Embryonic facial prominence (tissue), 1 donor: ENCODE data around the gene KCNMA1.
"Not testable (repeated sequence)": the region's sequence is repeated elsewhere in the genome, so short reads cannot be mapped to it uniquely, and the experiment has no call there.

ENCODE experiments used
- DNase-seq: peaks from one replicate; pipeline ENCODE4 v3.0.0-alpha.2; 2016; ENCODE audit errors: extremely low spot score

KCNMA1 gene

DNA sequence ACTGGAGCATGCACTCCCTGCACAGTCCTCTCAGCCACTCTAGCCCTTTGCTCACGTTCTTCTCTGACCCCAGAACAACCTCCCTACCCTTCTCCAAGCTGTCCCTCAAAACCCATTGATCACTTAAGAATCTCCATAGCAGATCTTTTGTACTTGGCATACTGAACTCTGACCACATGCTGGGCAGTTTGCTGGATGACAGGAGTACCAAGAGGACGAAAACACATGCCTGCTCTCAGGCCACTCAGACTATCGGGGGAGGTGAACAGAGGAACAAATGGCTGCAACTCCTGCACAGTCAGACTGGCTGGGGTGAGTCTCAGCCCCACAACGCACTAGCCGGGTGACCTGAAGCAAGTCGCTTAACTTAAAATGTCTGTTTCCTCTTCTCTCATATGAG is 52.7 kb downstream of the KCNMA1 start:
- DNase-seq: no peak

DNA sequence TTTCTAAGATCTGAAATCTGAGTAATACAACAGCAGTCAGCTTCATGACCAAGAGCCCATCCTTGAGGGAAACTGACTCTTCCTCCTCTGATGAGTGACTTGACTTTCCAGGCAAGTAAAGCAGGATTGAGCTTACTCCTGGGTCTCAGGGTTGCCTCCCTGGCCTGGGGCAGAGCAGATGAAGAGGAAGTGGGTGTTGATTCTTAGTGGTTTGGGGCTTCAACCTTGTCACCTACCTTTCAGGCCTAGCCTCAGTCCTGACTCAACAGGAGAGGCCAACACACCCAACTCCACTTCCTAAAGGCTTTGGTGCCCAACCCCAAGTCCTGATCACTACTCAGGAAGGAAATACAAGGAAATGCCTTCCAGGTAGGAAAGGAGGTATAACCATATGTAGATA is 54.1 kb downstream of the KCNMA1 start:
- DNase-seq: no peak

DNA sequence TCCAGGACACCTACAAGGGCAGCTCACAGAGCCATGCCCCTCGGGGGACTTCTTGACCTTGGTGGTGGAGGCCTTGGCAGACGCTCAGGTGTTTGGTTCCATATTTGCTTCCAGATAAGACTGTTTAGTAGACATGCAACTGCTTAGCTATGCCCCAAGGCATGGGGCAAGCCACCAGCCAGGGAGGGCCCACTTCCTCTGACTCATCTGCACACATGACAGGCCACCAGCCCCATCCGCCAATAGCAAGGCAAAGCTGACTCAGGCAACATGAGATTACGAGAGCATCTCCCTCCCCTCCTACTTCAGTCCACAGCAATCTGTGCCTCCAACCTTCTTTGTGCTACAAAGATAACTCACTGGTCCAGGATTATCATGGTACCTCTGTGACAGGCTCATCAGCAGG is 54.9 kb downstream of the KCNMA1 start:
- no peak for DNase-seq

DNA sequence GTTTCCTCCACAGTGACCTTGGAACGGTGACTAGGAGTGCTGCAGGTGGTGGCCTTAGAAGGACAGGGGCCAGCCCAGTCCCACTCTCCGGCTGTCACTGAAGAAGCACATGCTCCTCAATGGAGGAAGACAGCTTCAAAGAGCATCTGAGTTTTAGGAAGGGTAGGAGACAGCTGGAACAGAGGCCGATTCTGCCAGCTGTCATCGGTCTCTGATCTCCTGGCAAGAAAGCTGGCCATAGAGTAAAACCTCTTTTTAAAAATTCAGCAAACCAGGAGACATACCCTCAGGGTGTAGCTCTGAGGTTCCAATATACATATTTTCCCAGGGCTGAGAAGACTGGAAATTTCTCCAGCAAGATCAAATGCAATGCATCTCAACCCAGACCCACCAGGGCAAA is 55.9 kb downstream of the KCNMA1 start:
- no peak for DNase-seq

DNA sequence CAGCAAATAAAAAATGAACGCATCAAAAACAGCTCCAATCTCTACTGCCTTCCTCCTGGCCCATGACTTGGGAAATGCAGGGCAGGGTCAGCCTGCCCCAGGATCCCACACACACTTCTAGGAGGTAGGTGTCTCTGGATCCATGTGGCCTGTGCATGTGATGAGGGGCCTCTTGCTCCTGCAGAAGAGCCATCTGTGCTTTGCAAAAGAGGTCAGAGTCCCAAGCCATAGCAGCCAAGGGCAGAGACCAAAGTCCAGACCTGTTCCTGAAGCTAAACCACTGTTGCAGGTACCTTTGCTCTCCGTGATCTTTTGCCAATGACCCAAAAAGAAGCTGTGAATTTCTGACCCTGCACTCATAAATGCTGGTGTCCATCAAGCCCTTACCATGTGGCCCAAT is 57.1 kb downstream of the KCNMA1 start:
- no peak for DNase-seq

DNA sequence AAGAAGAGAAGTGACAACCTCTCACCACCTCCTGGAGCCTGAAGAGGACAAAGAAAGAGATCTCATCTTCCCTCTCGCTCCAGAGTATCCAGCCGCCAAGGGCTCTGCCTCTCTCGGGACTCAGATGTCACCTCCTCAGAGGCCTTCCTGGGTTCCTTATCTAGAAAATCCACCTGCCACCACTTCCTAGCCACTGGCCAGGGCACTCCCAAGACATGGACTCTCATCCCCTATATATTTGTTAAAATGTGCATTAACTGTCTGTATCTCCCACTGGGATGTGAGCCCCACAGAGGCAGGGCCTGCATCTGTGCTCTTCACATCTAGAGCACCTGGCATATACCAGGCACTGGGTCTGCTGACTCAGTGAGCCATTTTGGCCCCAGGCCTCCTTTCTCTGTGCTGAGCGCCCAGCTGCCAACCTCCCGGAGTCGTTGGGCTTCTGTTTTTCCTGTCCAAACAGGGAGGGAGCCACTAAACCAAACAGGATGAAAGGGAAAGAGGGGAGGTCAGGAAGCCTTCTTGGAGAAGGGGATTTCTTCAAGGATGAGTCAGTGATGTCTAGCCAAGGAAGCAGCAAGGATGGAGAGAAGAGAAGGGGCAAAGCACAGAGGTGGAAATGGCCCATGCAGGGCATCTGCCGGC is 58.9 kb downstream of the KCNMA1 start:
- DNase-seq: no peak

DNA sequence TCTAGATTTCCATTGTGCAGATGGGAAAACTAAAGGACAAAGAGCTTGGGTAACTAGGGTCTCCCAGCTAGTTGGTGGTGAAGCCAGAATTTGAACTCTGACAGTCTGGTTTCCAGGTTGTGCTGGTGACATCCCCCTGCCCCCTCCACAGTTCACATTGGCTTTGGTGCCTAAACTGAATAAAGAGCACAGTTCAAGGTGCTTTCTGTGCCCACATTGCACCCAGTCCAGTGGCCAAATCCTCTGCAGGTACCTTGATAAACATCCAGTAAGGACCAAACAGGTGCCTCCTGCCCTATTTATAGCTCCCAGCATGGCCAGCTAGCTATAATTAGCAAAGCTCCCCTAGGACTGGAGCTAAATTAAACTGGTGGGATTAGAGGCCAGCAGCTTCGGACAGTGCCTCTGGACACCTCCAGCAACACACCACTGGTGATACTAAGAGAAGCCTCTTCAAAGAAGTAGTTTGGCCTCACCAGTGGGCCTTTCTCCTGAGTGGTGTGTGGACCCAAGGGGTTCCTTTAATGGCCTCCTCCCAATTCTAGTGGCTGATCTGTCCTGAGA is 59.9 kb downstream of the KCNMA1 start:
- no peak for DNase-seq

DNA sequence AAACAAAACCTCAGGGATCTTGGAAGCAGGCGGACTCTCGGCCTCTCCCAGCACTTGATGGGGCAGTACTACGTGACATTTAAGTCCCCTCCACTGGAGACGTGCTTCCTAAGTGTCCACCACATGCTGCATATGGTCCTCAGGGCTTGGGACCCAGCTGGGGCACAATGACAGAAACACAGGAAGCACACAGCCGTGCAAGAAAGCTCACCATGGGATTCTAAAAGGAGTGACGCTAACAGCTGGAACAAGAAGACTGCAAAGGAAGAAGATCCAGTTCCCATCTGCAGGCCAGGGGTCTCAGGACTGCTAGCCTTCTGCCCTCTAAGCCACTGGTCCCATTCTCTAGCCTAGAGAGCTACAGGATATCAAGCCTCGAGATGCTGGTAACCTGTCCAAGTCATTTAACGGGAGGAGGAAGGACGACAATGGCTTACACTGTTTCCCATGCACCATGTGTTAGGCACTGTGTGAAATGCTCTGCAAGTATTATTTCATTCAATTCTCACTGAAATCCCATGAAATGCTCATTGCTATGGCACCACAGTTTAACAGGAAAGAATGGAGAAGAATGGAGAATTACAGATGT is 61.1 kb downstream of the KCNMA1 start:
- no peak for DNase-seq

DNA sequence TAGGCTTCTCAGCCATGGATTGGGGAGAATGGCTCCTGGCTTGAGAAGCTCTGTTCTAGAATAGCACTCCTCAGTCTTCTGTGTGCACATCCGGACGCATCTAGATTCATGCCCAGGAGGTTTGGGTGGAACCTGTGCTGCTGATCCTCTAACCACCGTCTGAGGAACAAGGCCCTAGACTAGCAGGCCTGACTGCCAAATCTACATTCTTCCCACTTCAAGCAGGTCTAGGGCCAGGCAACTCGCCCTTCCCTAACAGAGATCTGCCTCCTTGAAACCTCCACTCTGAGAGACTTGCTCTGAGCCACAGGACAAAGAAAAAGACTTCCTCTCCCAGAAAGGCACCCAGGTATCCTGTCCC is 61.6 kb downstream of the KCNMA1 start:
- DNase-seq: no peak

DNA sequence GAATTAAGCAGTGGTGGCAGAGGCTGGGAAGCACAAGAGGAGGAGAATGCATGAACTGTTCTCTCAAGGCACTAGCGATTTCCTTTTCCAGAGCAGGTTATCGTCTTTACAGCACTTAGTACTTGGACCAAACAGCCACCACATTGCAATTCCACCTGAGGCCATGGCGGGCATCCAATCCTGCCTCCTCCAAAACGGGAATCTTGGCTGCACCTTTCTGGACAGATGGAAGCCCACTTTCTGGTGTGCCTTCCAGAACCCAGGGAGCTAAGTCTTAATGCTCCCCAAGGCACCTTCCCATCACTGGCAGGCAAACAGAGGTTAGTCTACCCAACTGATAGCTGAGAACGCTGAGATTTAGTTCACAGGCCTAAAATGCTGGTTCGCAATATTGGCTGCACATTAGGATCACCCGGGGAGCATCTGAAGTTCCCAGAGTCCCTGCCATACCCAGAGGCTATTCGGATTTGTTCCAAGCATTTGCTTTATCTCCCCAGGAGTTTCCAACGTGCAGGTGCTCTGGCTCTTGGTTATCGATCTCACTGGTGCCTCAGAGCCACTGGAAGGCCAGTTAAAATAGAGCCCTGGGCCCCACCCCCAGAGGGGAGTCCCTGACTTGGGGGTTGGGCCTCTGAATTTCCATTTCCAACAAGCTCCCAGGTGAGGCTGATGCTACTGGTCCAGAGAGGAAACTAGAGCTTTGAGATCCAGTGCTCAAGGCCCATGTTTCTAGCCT is 62.2 kb downstream of the KCNMA1 start:
- no peak for DNase-seq

DNA sequence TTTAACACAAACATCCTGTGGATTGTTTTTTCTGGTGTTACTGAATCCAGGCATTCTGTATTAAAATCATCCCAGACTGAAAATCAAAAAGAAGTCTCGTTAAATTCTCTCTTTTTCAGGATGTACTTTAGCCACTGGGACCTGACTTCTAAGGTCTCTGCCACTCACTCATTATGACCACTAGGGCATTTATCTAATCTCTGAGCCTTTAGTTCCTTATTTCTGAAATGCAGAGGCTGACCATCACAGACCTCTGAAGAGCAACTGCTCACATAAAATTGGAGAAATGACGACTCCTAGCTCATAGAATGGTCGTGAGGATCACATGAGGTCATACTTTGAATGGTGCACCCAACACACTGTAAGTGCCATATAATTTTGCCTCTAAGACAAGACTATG is 63.2 kb downstream of the KCNMA1 start:
- no peak for DNase-seq

DNA sequence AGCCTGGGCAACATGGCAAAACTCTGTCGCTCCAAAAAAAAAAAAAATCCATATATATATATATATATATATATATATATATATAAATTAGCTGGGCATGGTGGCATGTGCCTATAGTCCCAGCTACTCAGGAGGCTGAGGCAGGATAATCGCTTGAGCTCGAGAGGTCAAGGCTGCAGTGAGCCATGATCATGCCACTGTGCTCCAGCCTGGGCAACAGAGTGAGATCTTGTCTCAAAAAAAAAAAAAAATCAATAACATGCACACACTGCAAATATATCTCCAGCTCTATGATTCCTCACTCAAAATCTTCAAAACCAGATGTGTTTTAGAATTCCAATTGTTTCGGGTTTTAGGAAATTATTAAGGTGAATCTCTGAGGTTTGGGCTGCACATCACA is 65.1 kb downstream of the KCNMA1 start:
- not testable (repeated sequence) for DNase-seq

DNA sequence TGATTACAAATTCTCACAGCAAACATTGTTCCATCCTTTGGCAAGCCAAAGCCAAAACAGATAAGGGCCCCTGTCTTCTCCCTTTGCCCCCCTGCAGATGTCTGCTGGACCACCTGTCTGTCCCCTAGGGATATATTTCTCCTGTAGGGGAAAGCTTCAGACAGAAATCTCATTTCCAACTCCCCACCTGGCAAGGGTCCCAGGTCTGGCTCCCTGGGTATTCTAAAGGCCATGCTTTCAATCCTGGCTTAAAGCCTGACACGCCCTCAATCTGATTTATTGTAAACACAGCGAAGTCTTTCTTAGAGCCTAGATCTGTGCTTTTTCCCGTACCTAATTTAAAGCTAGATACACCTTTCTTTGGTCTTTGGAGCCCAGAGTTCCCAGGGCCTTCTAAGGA is 66.1 kb downstream of the KCNMA1 start:
- DNase-seq: no peak

DNA sequence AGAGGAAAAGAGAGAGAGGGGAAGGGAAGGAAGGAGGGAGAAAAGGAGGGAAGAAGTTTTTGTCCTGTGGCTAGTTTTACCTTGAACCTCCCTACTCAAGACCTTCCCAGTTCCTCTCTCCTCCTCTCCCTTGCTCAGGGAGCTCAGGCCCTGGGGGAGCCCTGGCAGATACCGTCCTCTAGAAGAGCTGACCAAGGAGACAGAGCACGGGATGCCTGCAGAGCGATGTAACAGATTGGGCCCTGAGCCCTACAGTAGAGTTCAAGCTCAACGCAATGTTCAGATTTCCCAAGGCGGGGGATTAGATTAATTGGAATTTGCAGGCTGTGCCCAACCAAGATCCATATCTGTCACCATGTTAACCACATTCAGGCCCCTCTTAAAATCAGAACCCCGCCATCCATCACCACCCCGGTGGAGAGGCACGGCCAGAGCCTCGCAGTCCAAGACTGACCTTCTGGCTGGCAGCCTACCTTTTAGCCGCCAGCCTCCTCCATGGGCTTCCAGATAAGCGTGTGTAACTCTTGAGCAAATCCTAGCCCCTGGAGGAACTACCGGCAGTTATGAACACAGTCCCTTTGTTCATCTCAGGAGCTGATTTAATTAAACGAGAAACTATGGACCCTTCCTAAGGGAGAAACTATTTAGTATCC is 70.6 kb downstream of the KCNMA1 start:
- DNase-seq: no peak

DNA sequence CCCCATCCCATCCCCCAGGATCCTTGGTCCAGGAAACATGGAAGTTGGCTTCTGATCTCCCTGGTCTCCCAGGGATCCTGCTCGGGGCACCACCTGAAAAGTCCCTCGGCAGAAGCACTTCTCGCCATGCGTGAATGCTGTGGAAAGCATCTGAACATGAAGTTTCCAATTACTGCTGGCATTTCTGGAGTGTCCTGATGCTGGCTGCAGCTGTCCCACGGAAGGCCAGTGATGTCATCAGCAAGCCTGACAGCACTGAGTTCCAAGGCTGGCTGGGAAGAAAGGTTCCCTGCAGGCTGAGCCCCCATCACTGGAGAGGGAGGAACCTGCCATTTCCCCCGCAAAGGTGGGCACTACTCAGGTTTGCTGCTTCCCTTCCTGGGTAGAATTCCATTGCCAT is 71.4 kb downstream of the KCNMA1 start:
- DNase-seq: no peak

DNA sequence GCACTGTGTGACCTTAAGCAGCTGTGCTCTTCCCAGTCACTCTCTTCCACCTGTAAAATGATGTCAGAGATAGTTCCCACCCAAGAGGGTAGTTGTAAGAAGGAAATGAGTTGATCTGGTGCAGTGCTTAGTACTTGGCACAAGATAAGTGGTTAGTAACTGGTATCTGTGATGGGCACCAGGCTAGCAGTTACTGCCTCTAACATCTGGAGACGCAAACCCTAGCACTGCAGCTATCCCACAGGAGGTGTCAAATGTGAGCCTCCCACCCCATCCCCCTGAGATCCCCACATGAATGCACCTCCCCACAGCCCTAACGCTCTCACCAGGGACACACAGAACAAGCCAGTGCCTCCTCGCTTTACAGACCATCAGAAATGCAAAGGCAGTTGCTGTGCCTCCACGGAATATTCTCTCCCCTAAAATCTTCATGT is 72.0 kb downstream of the KCNMA1 start:
- DNase-seq: no peak

DNA sequence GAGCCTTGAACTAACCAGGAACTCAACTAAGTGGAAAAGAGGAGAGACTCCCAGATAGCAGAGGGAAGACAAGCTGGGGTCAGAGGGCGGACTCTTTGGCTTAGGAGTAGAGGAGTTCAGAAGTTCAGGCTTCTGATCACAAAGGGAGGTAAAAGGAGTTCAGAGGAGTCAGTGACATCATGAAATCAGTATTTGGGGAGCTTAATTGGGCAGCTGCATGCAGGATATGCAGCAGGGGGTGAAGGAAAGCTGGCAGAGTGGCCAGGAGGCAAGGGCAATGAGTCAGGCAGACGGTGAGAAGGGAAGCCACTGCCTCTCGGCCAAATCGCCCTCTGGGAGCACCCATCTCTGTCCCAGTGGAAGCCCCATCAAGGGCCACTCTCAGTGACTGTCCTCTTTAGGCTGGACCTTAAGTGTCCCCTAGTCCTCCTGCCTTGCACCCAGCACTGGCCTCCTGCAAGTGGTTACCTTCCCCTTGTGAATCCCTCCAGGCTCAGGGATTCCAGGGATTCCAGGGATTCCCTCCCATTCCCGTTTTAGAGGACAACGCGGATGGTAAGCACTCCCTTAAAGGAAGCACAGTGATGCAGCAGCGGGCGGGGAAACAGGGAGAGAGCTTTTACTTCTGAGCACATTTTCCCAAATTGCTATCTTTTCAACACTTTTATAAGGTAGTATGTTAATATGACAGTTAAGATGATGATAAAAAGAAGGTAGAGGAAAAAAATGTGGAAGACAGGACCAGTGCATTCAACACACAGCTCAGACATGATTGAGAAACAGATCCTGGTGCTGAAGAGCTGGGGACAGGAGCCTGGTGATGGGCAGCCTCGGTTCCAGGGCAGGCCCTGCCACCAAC is 72.6 kb downstream of the KCNMA1 start:
- DNase-seq: no peak

DNA sequence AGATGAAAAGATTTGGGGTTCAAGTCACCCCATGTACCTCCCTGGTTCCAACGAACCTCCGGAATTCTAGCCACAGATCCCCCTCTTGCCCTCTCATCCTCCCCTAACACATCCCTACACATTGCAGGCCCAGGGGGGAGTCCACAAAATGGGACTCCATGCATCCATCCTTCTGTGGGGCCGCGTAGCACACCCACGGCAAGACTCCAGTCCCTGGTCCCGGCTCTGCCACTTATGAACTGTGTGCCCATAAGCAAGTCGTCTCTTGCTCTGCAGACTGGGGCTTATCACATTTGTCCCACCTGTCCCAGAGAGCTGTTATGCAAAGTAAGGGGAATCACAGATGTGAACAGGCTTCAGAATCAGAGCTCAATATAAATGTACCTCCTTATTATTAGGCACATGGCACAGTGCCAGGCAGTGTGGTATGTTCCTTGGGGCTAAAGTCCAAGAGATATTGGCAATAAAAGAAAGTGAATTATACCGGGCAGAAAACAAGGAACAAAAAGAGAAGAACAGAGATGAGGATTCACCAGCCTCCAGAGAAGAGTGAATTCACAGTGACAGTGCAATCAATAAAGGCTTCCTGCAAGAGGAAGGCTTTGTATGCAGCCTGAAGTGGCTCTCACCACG is 73.9 kb downstream of the KCNMA1 start:
- DNase-seq: no peak

DNA sequence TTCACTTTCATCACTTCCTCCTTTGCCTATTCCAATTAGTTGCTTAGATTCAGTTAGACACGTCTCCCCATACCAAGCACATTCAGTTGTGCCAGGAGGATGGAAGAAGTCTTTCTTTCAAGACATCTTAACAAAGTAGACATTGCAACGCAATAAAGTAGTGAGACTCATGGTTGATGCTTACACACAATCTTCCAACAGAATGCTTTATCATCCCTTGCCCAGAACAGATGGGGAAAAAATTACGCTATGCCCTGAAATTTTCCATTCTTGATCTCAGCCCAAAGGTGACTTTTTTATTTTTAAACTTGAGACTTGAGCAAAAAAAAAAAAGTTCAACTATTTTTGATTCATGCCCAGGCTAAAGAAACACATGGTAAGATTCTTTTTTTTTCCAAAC is 74.9 kb downstream of the KCNMA1 start:
- no peak for DNase-seq

DNA sequence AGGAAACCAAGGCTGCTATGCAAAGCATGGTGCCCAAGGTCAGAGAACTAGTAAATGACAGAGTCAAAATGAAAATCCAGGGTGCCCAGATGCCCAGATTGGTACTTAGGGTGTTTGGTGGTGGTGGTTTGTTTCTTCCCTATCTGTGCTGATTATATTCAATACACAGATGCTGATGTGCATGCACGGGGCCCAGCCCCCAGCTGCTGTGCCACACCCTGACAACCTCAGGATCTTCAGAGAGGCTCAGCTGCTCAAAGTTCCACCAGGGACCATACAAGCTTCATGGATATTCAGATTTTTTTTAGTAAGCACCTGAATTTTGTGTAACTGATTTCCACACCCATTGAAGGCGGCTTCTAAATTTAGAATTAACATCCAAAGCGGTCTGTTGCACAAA is 75.6 kb downstream of the KCNMA1 start:
- no peak for DNase-seq

DNA sequence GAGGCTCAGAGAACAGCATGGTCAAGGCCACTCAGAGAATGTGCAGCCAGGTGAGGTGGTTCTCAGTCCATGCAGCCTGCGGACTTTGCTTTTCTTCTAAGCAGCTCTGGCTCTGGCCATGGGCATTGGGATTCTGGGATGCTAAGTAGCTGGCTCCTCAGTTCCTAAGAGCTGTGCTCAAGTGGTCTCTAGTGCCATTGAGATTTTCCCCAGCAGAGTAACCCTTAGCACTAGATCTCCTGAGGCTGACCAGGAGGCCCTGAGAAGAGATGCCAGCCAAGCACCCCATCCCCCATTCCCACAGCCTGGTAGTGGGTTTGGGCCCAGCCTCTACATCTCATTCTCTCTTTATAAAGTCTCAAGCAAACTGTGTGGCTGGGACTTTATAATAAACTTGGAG is 77.1 kb downstream of the KCNMA1 start:
- no peak for DNase-seq
